Keratinocyte (primary cell): Measurements from ENCODE around the gene TBC1D16. TPM values are rescaled to one million over a fixed set of nuclear protein-coding genes. Genes with fewer than 3 reads are reported as not detected.

ENCODE experiments used
- DNase-seq: peaks from one replicate; pipeline ENCODE4 v3.0.0-alpha.2; 2011; ENCODE audit warnings: low read depth, missing footprints, low spot score
- FAIRE-seq: peaks from 2 replicates; lab custom pipeline; 2011; peaks lifted over from hg19 to GRCh38; lab: Jason Lieb, UNC
- H2AFZ ChIP-seq: 2 replicates; pipeline ENCODE4 v1.6.0; 2012; ENCODE audit warnings: low read length, control low read depth, inconsistent platforms; ENCODE audit not compliant: control insufficient read depth
- H3K27ac ChIP-seq: 2 replicates; pipeline ENCODE4 v1.5.1; 2011; ENCODE audit warnings: low read length; ENCODE audit not compliant: control insufficient read depth, insufficient read depth
- H3K27me3 ChIP-seq: 3 replicates; pipeline ENCODE4 v1.6.0; 2011; ENCODE audit warnings: low read length; ENCODE audit not compliant: control insufficient read depth, insufficient read depth; ENCODE audit errors: extremely low read depth
- H3K36me3 ChIP-seq, 2 experiments: 2 replicates in 1 of 2; 3 replicates in 1 of 2; pipeline ENCODE4 v1.5.1; 2011; ENCODE audit warnings: low read length in 2 of 2, mild to moderate bottlenecking in 1 of 2; ENCODE audit not compliant: control insufficient read depth in 2 of 2, insufficient read depth in 2 of 2; ENCODE audit errors: extremely low read depth in 1 of 2
- H3K4me1 ChIP-seq: 3 replicates; pipeline ENCODE4 v1.5.1; 2011; ENCODE audit warnings: low read length; ENCODE audit not compliant: control insufficient read depth, insufficient read depth; ENCODE audit errors: extremely low read depth
- H3K4me2 ChIP-seq: 3 replicates; pipeline ENCODE4 v1.6.0; 2011; ENCODE audit warnings: low read depth, low read length; ENCODE audit not compliant: control insufficient read depth, insufficient read depth; ENCODE audit errors: extremely low read depth
- H3K4me3 ChIP-seq, 3 experiments: fragments of 200-600 bp in 1 of 3; sonication (generic) in 1 of 3; 2 replicates in 2 of 3; 3 replicates in 1 of 3; pipeline ENCODE4 v1.5.1; 2011 to 2016; ENCODE audit warnings: low read length in 3 of 3, mild to moderate bottlenecking in 3 of 3, control low read depth in 2 of 3, inconsistent platforms in 1 of 3, low read depth in 1 of 3, mixed read lengths in 1 of 3, mixed run types in 1 of 3, moderate library complexity in 1 of 3; ENCODE audit not compliant: control insufficient read depth in 2 of 3, insufficient read depth in 2 of 3; ENCODE audit errors: extremely low read depth in 1 of 3
- H3K79me2 ChIP-seq: 2 replicates; pipeline ENCODE4 v1.6.0; 2012; ENCODE audit warnings: low read length; ENCODE audit not compliant: control insufficient read depth, insufficient read depth
- H3K9ac ChIP-seq: 3 replicates; pipeline ENCODE4 v1.6.0; 2011; ENCODE audit warnings: low read length; ENCODE audit not compliant: control insufficient read depth, insufficient read depth; ENCODE audit errors: extremely low read depth
- H3K9me1 ChIP-seq: 3 replicates; pipeline ENCODE4 v1.6.0; 2011; ENCODE audit warnings: low read length; ENCODE audit not compliant: control insufficient read depth, insufficient read depth; ENCODE audit errors: extremely low read depth
- H3K9me3 ChIP-seq: 2 replicates; pipeline ENCODE4 v1.5.1; 2012; ENCODE audit warnings: low read depth, low read length; ENCODE audit not compliant: control insufficient read depth
- H4K20me1 ChIP-seq: 3 replicates; pipeline ENCODE4 v1.6.0; 2011; ENCODE audit warnings: low read length; ENCODE audit not compliant: control insufficient read depth, insufficient read depth; ENCODE audit errors: extremely low read depth
- CTCF ChIP-seq, 3 experiments: IDR thresholded peaks in 1 of 3; conservative IDR thresholded peaks in 1 of 3; optimal IDR thresholded peaks in 1 of 3; 2 replicates in 2 of 3; 3 replicates in 1 of 3; pipeline versions ENCODE3 to v1.5.1; 2011; ENCODE audit warnings: low read length in 3 of 3, mild to moderate bottlenecking in 3 of 3, moderate library complexity in 2 of 3, control low read depth in 1 of 3, inconsistent platforms in 1 of 3; ENCODE audit not compliant: insufficient read depth in 2 of 3; ENCODE audit errors: extremely low read depth in 1 of 3
- EZH2 ChIP-seq: IDR thresholded peaks from one replicate; pipeline ENCODE4 v1.6.1; 2012; ENCODE audit warnings: inconsistent platforms, mild to moderate bottlenecking, low read length, moderate library complexity
- dilution Hi-C: fragments of 300-500 bp; cut with MboI; formaldehyde crosslinking; loops from one replicate; pipeline ENCODE4 v1.7.0; 2020; ENCODE audit warnings: low sequenced_read_pairs; ENCODE audit not compliant: extremely low pct_ligation_motif_present
- polyA plus RNA-seq, 5 experiments: library from polyadenylated mRNA; depleted of rRNA in 3 of 5; stranded (reverse) in 3 of 5; stranded (forward) in 1 of 5; unstranded in 1 of 5; fragments of >200 nt; gene quantifications; 1 replicate in 1 of 5; 2 replicates in 3 of 5; 3 replicates in 1 of 5; pipeline versions ENCODE4 v1.2.1 to v1.2.3, GENCODE V29; 2011 to 2012; ENCODE audit warnings: missing spikeins in 2 of 5, low read depth in 1 of 5, low replicate concordance in 1 of 5

TBC1D16 gene
- polyA plus RNA-seq, 1 donor (not counting 4 experiments of a cell fraction or from before 2014, with no cell fraction given), result 8.6 TPM

DNA sequence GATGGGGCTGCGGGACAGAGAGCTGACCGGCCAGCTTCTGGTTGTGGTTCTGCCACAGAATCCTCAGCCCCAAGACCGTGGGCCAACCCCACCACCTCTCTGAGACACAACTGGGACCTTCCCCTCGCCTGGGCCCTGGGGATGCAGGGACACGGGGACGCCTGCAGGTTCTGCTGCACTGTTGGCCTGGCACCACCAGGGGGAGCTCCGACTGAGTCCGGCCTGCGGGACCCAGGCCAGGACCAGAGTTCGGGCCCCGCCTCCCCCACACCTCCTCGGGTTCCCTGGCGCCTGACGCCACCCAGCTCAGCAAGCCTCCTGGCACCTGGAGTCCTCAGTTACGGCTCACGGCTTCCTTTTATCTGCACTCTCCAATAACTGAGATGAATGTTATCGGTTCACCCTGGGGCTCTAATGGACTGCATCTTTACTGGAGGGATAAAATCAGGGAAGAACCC is 27.3 kb downstream of the TBC1D16 start:
- Histone ChIP-seq H3K4me2 (no peak overlapping the region), H3K27me3 (no peaks in the 10 kb centered on the region), H3K4me3 (no peak overlapping the region), H3K36me3 (peaks cover 8 to 9% of the 10 kb centered on the region in 2 experiments), H3K79me2 (no peaks in the 10 kb centered on the region), H3K4me1 (peaks cover 4% of the 10 kb centered on the region), H4K20me1 (peaks cover 2% of the 10 kb centered on the region), H3K9me3 (no peaks in the 10 kb centered on the region), H3K9me1 (no peaks in the 10 kb centered on the region), H3K27ac (no peak overlapping the region), H2AFZ (no peak overlapping the region), H3K9ac (no peak overlapping the region)
- FAIRE-seq, result peak; percentile 20
- DNase-seq, result peak; percentile 17
- no peak for TF ChIP-seq EZH2
- TF ChIP-seq CTCF (optimal IDR thresholded peaks at IDR 0.05 in 1 of 3, IDR thresholded peaks at IDR 0.05 in 1 of 3, conservative IDR thresholded peaks at IDR 0.05 in 1 of 3; ENCODE audit: extremely low read depth in 1 of 3, insufficient read depth in 2 of 3, low read length in 3 of 3), result peak; percentile 86 to 98 (median 87)
- dilution Hi-C loops, result no loop called here

DNA sequence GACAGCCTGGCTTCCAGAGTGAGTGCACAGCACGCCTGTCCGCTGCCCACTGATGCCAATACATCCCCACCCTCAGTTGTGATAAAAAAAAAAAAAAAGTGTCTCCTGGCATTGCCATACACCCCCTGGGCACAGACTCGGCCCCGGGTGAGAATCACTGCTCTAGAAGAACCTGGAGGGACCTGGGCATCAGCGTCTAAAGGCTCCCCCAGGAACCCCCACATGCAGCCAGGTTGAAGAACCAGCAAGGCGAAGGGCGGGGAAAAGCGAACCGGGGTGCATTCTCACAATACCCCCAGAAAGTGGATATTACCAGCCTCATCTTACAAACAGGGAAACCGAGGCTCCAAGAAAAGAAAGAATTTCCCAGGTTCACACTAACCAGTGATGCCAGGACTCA is 27.7 kb downstream of the TBC1D16 start:
- H3K4me2 ChIP-seq, result no peak overlapping the region
- H3K4me1 ChIP-seq, result peaks cover 4% of the 10 kb centered on the region
- H3K4me3 ChIP-seq, result no peak overlapping the region
- TF ChIP-seq EZH2, result no peak
- TF ChIP-seq CTCF (optimal IDR thresholded peaks at IDR 0.05 in 1 of 3, IDR thresholded peaks at IDR 0.05 in 1 of 3, conservative IDR thresholded peaks at IDR 0.05 in 1 of 3; ENCODE audit: extremely low read depth in 1 of 3, insufficient read depth in 2 of 3, low read length in 3 of 3), result no peak
- H3K9ac ChIP-seq, result no peak overlapping the region
- no peak overlapping the region for H2AFZ ChIP-seq
- DNase-seq (no peak), FAIRE-seq (no peak)
- H3K79me2 ChIP-seq, result no peaks in the 10 kb centered on the region
- peaks cover 2% of the 10 kb centered on the region for H4K20me1 ChIP-seq
- dilution Hi-C loops, result no loop called here
- no peaks in the 10 kb centered on the region for H3K9me3 ChIP-seq
- no peaks in the 10 kb centered on the region for H3K27me3 ChIP-seq
- no peaks in the 10 kb centered on the region for H3K9me1 ChIP-seq
- H3K27ac ChIP-seq, result no peak overlapping the region
- peaks cover 4 to 8% of the 10 kb centered on the region in 2 experiments for H3K36me3 ChIP-seq
